GM20000 (cell line): Measurements from ENCODE around the gene SLAMF1.

Source experiments
- DNase-seq: peaks from one replicate; pipeline ENCODE4 v3.0.0; 2012; ENCODE audit warnings: low spot score
- TF ChIP-seq, protein P1 (sequence below): IDR thresholded peaks from 2 replicates; pipeline ENCODE4 v1.5.1; 2012; ENCODE audit warnings: mild to moderate bottlenecking, control low read depth; ENCODE audit errors: extremely low read depth, missing control alignments

Gene SLAMF1

DNA sequence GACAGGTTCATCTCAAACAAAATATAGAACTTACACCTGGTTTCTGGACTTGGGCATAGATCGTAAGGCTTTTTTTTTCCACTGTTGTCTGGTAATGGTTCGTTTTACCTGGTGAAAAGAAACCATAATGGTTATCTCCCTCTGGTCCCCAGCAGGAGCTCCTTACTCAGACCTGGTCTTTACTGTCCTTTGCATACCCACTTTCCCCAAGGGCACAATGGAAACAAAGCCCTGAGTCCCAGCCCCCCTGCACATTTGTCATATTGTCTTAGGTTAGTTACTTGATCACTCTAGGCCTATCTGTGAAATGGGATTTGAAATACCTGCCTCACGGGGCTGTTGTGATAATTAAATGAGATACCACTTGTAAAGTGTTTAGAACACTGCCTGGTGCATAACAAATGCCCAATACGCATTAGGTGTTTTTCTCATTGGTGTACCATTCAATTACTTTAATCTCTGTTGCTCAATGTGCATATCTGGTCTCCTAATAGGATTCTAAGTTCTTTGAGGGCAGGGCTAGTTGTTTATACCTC is 27.0 kb downstream of the SLAMF1 start:
- DNase-seq, result no peak
- TF ChIP-seq, protein P1, sequence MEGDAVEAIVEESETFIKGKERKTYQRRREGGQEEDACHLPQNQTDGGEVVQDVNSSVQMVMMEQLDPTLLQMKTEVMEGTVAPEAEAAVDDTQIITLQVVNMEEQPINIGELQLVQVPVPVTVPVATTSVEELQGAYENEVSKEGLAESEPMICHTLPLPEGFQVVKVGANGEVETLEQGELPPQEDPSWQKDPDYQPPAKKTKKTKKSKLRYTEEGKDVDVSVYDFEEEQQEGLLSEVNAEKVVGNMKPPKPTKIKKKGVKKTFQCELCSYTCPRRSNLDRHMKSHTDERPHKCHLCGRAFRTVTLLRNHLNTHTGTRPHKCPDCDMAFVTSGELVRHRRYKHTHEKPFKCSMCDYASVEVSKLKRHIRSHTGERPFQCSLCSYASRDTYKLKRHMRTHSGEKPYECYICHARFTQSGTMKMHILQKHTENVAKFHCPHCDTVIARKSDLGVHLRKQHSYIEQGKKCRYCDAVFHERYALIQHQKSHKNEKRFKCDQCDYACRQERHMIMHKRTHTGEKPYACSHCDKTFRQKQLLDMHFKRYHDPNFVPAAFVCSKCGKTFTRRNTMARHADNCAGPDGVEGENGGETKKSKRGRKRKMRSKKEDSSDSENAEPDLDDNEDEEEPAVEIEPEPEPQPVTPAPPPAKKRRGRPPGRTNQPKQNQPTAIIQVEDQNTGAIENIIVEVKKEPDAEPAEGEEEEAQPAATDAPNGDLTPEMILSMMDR, result no peak

DNA sequence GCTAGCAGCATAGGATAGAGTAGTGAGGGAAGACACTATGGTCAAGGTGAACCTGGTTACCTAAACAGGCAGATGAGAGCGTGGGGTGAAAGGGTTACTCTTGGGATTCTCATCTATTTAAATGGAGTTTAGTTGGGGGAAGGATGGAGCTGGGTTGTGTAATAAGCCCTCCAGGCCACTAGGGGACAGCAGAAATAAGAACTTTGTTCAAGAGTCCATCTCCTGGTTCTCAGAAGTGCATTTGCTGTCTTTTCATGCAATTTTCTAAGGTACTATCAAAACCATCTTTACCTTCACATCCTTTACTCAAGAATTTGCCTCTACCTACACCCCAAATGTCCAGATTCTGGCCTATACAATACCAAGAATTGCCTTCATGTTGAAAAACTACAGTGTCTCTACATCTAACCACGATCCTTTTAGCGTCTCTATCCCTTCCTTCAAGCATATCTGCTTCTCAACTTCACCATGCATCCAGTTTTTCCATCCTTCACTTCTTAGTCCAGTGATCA is 28.0 kb downstream of the SLAMF1 start:
- TF ChIP-seq, protein P1, result peak; percentile 66
- DNase-seq, result peak; percentile 29

DNA sequence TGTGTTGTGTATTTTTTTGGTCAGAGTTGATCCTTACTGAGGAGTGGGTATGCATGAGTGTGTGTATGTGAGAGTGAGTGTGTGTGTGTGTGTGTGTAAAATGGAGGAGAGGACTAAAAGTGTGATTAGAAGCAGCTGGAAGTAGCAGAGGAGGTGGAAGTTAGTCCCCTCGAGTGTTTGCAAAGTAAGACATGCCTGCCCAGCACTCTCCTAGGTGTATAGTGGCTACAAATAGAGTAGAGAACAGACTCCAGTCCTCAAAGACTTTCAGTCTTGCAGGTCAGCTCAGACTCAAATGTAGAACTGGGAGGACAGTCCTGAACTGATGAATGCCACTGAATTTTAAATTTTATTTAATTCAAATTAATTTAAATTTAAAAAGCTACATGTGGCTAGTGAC is 28.5 kb downstream of the SLAMF1 start:
- DNase-seq, result no peak
- TF ChIP-seq, protein P1, result no peak

DNA sequence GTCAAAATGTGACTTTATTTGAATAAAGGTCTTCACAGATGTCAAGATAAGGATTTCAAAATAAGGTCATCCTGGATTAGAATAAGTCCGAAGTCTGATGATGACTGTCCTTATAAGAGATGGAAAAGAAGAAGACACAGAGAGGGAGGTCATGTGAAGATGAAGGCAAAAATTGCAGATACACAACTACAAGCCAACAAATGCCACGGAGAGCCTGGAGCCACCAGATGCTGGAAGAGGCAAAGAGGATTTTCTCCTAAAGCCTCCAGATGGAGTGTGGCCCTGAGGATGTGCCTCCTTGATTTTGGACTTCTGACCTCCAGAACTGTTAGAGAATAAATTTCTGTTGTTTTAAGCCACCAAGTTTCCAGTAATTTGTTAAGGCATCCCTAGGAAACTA is 31.2 kb downstream of the SLAMF1 start:
- TF ChIP-seq, protein P1, result no peak

DNA sequence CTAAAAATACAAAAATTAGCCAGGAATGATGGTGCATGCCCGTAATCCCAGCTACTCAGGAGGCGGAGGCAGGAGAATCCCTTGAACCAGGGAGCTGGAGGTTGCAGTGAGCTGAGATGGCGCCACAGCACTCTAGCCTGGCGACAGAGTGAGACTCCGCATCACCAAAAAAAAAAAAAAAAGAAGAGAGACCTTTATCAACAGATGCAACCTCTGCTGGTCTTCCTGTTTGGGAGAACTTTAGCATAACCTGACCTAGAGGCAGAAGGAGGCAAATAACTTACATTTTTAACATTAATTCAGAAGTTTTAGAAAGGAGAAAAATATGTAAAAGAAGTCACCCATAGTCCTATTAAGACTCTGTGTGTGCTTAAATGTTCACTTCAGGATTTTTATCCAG is 32.4 kb downstream of the SLAMF1 start:
- no peak for DNase-seq

More for the DNA sequence above, 31.2 kb downstream of the SLAMF1 start:
- DNase-seq, result no peak

DNA sequence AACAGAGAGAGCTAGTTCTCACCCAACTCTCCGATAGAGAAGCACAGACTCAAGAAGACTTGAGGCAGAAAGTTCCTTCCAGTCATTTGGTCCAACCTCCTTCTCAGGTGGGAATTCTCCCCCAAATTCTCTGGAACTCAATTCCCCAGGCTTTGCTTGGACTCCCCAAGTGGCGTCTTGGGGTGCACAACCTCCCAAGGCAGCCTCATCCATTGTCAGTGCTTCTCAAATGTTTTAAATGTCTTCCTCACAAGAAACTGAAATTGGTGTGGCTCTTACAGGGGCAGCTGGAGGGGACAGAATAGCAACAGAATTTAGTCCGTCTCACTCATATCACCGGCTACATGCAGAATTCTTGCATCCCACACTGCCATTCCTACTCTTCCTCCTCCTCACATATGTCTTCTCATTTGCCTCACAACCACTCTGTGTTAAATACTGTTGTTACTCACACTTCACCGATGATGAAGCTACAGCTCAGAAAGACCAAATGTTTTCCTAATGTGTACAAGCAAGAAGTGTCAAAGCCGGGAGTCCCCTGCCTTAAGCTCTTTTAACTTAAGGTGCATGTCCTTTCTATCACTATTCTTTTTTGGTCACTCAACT is 34.1 kb downstream of the SLAMF1 start:
- no peak for DNase-seq
- TF ChIP-seq, protein P1, result no peak

More for the DNA sequence above, 32.4 kb downstream of the SLAMF1 start:
- TF ChIP-seq, protein P1, result no peak

DNA sequence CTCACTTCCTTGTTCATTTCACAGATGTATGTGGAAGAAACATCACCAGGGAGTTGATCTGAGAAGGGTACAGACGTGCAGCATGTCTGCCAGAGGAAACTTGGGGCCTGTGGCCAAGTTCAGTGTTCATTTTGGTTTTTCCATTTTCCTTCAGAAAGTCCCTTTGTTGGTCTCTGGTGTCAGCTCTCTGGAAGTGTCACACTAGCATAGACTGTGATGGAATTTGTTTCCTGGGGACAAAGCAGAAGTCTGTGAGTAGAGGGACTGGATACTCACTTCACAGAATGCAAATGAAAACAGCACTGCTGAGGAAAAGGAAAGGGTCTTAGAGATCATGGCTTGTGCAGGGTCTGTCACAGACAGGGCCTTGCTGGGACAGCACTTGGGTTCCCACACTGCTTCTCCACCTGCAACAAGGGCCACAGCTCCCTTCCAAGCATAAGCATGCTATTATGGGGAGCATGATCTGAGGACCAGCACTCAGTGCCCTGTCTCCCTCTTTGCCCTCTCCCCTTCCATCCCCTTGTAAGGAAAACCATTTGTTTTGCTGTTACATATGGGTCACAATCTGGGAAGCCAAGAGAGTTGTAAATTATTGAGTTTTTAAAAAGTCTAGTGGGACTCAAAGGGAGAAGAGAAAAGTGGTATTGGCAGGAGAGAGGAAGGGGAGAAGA is 36.1 kb downstream of the SLAMF1 start:
- TF ChIP-seq, protein P1, result no peak

More for the DNA sequence above, 36.1 kb downstream of the SLAMF1 start:
- no peak for DNase-seq
